ENCODE data around the gene CRACDL.

CRACDL gene

DNA sequence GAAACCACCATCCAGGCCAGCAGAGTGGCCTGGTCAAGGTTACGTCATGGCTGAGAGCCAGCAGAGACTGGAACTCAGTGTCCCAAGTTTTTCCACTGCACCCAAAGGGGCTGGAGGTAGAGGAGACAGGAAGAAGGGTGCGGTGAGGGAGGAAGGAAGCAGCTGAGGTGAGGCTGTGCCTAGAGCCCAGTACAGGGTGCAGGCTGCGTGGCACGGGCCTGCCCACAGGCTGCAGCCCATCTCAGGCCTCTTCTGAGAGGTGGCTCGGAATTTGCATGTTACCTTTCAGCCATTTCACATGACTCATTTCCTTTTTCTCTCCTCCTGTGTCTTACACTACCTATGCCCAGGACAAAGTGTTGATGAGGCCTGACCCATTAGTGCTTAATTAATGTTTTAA lies 191.4 kb downstream of the CRACDL start:
- no peak for DNase-seq
